ENCODE results near the gene WASHC2C. TPM values are rescaled to one million over a fixed set of nuclear protein-coding genes. Genes with fewer than 3 reads are reported as not detected.
"Not testable (repeated sequence)": the region's sequence is repeated elsewhere in the genome, so short reads cannot be mapped to it uniquely, and the experiment has no call there.

The WASHC2C gene, protein sequence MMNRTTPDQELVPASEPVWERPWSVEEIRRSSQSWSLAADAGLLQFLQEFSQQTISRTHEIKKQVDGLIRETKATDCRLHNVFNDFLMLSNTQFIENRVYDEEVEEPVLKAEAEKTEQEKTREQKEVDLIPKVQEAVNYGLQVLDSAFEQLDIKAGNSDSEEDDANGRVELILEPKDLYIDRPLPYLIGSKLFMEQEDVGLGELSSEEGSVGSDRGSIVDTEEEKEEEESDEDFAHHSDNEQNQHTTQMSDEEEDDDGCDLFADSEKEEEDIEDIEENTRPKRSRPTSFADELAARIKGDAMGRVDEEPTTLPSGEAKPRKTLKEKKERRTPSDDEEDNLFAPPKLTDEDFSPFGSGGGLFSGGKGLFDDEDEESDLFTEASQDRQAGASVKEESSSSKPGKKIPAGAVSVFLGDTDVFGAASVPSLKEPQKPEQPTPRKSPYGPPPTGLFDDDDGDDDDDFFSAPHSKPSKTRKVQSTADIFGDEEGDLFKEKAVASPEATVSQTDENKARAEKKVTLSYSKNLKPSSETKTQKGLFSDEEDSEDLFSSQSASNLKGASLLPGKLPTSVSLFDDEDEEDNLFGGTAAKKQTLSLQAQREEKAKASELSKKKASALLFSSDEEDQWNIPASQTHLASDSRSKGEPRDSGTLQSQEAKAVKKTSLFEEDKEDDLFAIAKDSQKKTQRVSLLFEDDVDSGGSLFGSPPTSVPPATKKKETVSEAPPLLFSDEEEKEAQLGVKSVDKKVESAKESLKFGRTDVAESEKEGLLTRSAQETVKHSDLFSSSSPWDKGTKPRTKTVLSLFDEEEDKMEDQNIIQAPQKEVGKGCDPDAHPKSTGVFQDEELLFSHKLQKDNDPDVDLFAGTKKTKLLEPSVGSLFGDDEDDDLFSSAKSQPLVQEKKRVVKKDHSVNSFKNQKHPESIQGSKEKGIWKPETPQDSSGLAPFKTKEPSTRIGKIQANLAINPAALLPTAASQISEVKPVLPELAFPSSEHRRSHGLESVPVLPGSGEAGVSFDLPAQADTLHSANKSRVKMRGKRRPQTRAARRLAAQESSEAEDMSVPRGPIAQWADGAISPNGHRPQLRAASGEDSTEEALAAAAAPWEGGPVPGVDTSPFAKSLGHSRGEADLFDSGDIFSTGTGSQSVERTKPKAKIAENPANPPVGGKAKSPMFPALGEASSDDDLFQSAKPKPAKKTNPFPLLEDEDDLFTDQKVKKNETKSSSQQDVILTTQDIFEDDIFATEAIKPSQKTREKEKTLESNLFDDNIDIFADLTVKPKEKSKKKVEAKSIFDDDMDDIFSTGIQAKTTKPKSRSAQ (N-terminal part only)
- total RNA-seq: 10 to 100 TPM; 18.7 to 22.2 (median 19.1) TPM

DNA sequence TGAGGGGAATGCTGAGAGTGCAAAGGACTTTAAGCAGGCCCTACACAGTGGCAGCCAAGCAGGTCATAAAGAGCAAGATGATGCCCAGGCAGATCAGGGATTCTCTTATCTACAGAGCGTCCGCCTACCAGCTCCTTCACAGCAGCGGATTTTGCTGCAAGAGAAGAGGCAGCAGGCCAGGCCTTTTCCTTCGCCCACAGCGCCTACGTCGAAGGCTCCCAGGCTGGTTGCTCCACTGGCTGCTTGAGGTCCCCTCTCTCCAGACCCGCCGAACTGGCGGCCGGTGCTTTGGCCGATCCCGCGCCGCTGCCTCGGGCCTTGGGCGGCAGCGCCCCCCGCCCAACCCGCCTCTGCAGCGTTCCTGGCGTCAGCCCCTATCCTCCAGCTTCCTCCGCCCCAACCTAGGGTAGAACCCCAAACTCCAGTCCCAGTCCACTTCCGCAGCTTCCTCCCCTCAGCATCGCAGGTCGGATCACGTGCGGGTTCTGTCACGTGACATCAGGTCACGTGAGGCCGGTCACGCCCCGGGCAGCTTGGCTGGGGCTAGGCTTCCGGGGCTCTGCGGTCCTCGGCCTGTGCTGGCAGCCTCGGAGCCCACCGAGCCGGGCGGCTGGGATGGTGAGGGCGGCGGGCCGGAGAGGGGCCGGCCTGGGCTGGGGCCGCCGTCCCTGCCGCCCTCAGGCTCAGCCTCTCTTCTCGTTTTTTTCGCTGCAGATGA is at the start of gene WASHC2C:
Gene WASHC2C, plus strand, starts transcription at position 564 of the 718 bp plus-strand sequence. Its CDS starts 52 bp downstream, at position 616.
- intact Hi-C loops (cut with DNase I; ENCODE audit: low total_unique reads): loop anchor here (10.0 kb wide), 1 partner anchor 262 kb away; no protein-coding TSS in a partner anchor
- peak; percentile 97 to 99 for ATAC-seq
- H3K4me1 ChIP-seq; H3K27me3 ChIP-seq; H3K36me3 ChIP-seq; H3K9me3 ChIP-seq; in situ Hi-C loops (cut with MboI; ENCODE audit: low sequenced_read_pairs in 4 of 4): not testable (repeated sequence)
- H3K27ac ChIP-seq: peak within 1 kb of the TSS; percentile 75 to 89 (median 82)
- TF ChIP-seq POLR2A (IDR thresholded peaks at IDR 0.05): peak in 1 of 2 donors; percentile 8
- peak within 1 kb of the TSS; percentile 84 to 100 (median 88) for H3K4me3 ChIP-seq
- DNase-seq: peak; percentile 83 to 96

DNA sequence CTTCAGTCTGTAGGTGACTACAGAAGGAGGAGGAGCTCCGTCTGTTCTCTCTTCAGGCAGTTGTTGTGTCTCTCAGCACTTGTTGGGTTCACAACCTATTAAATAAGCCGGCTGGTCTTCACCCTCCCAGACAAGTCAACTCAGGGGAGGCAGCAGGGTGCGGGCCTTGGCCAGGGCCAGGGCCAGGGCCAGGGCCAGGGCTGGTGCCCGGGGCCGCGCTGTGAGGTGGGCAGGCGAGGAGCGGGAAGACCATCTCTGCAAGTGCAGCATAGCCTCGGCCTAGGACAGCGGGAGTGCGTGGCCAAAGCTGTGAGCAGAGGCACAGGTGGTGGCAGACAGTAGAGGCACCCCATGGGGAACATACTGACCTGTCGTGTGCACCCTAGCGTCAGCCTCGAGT is 48.6 kb upstream of the WASHC2C start:
- H3K4me1 ChIP-seq; H3K36me3 ChIP-seq; H3K27me3 ChIP-seq; in situ Hi-C loops (cut with MboI; ENCODE audit: low sequenced_read_pairs in 4 of 4); H3K4me3 ChIP-seq; H3K9me3 ChIP-seq; ATAC-seq; DNase-seq; H3K27ac ChIP-seq: not testable (repeated sequence)
- intact Hi-C loops (cut with DNase I; ENCODE audit: low total_unique reads): loop anchor here (10.0 kb wide), 1 partner anchor 674 kb away; the partner anchor contains the start of gene ZNF22

- H3K27ac ChIP-seq; H3K9me3 ChIP-seq; intact Hi-C loops (cut with DNase I; ENCODE audit: low total_unique reads); H3K4me3 ChIP-seq; H3K36me3 ChIP-seq; ATAC-seq; DNase-seq; H3K4me1 ChIP-seq; H3K27me3 ChIP-seq; in situ Hi-C loops (cut with MboI; ENCODE audit: low sequenced_read_pairs in 4 of 4): not testable (repeated sequence)
These were observed 16.8 kb upstream of the WASHC2C start for GRCh38 chr10:45710200-45710796.

- ATAC-seq; in situ Hi-C loops (cut with MboI; ENCODE audit: low sequenced_read_pairs in 4 of 4); H3K4me1 ChIP-seq; H3K36me3 ChIP-seq; intact Hi-C loops (cut with DNase I; ENCODE audit: low total_unique reads); DNase-seq; H3K9me3 ChIP-seq; H3K27ac ChIP-seq; H3K27me3 ChIP-seq; H3K4me3 ChIP-seq: not testable (repeated sequence)
These were observed 15.8 kb upstream of the WASHC2C start for GRCh38 chr10:45711223-45711622.

- H3K27ac ChIP-seq; in situ Hi-C loops (cut with MboI; ENCODE audit: low sequenced_read_pairs in 4 of 4); H3K36me3 ChIP-seq; intact Hi-C loops (cut with DNase I; ENCODE audit: low total_unique reads); H3K4me1 ChIP-seq; H3K9me3 ChIP-seq; H3K27me3 ChIP-seq; ATAC-seq; DNase-seq; H3K4me3 ChIP-seq: not testable (repeated sequence)
These were observed 10.0 kb upstream of the WASHC2C start for GRCh38 chr10:45717053-45717452.

DNA sequence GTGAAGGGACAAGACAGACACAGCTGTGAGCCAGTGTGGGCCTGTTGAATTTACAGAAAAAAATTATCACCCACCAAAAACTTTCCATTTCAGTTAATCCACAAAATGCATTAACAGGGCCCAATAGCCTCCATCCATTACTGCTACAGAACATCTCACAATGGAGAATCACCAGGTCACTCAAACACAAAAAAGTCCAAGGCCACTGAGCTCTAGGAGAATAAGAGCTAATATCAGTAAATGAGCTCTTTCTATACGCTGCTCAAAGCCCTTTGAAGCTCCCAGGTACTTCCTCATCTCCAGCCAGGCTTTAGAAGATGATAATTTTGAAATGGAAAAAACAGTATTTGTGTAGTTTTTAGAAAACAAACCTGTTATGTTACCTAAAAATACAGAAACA is 9.4 kb upstream of the WASHC2C start:
- H3K27me3 ChIP-seq; H3K9me3 ChIP-seq; H3K4me1 ChIP-seq; H3K36me3 ChIP-seq; DNase-seq; H3K27ac ChIP-seq; ATAC-seq; H3K4me3 ChIP-seq; intact Hi-C loops (cut with DNase I; ENCODE audit: low total_unique reads); in situ Hi-C loops (cut with MboI; ENCODE audit: low sequenced_read_pairs in 4 of 4): not testable (repeated sequence)

DNA sequence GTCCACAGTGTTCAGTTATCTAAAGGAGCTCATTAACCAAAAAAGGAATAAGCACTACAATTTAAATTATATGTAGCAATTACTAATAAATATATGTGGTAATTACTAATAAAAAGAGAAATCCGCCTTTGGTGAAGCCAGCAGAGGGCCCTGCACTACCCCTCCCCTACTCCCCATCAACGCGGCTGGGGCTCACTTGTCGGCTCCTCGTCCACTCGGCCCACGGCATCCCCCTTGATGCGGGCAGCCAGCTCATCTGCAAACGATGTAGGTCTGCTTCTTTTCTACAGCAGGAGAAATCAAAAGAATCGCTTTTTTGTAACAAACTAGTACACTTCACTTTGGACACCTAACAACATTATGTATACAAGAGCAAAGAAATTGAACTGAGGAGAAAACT is 5.6 kb upstream of the WASHC2C start:
- DNase-seq; H3K27ac ChIP-seq; H3K4me3 ChIP-seq; H3K4me1 ChIP-seq; H3K9me3 ChIP-seq; H3K27me3 ChIP-seq; in situ Hi-C loops (cut with MboI; ENCODE audit: low sequenced_read_pairs in 4 of 4); H3K36me3 ChIP-seq; ATAC-seq: not testable (repeated sequence)
- intact Hi-C loops (cut with DNase I; ENCODE audit: low total_unique reads): loop anchor here (10.0 kb wide), 1 partner anchor 257 kb away; no protein-coding TSS in a partner anchor

- H3K4me3 ChIP-seq; H3K4me1 ChIP-seq; DNase-seq; H3K27me3 ChIP-seq; ATAC-seq; H3K36me3 ChIP-seq; H3K9me3 ChIP-seq; H3K27ac ChIP-seq; in situ Hi-C loops (cut with MboI; ENCODE audit: low sequenced_read_pairs in 4 of 4): not testable (repeated sequence)
- intact Hi-C loops (cut with DNase I; ENCODE audit: low total_unique reads): loop anchor here (10.0 kb wide), 1 partner anchor 259 kb away; no protein-coding TSS in a partner anchor
These were observed 3.2 kb upstream of the WASHC2C start for GRCh38 chr10:45723851-45724250.

DNA sequence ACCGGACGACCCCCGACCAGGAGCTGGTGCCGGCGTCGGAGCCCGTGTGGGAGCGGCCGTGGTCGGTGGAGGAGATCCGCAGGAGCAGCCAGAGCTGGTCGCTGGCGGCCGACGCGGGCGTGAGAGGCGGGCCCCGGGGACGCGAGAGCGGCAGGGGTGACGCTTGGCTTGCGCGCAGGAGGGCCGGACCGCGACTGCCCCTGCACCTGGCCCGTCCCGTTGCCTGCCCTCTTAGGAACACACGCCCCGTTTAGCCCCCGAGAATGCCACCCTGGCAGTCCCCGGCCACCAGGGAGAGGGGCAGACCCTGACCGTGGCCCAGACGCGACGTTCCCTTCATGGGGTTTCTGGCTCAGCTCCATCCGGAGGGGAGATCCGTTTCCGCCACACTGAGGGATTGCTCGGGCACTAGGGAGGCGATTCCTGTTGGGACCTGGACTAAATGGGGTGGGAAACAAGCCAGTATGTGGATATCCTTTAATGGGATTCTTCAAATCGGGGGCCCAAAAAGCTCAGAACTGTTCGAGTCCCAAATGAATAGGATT is 427 bp downstream of the WASHC2C start:
- H3K9me3 ChIP-seq; H3K4me1 ChIP-seq; in situ Hi-C loops (cut with MboI; ENCODE audit: low sequenced_read_pairs in 4 of 4); H3K27me3 ChIP-seq; H3K36me3 ChIP-seq; DNase-seq: not testable (repeated sequence)
- Histone ChIP-seq H3K27ac (peak overlapping the region; percentile 75 to 89 (median 82)), H3K4me3 (peak overlapping the region; percentile 84 to 100 (median 88))
- intact Hi-C loops (cut with DNase I; ENCODE audit: low total_unique reads): loop anchor here (10.0 kb wide), 1 partner anchor 263 kb away; no protein-coding TSS in a partner anchor
- peak; percentile 60 to 65 for ATAC-seq

DNA sequence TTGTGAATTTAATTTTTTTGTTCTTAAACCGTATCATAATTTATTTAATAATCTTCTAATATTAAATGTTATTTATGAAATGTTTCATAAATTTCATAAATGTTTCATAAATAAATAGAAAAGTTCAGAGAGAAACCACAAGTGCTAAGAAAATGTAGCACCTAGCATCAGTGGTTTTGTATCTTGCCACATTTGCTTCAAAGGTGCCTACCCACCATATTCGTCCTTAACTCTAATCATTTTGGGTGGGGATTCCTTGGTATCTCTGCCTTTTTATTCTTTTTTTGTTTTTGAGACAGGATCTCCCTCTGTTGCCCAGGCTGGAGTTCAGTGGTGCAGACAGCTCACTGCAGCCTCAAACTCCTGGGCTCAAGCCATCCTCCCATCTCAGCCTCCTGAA is 7.4 kb downstream of the WASHC2C start:
- DNase-seq, H3K9me3 ChIP-seq: not testable (repeated sequence)

More for the DNA sequence above, 7.4 kb downstream of the WASHC2C start:
- H3K27ac ChIP-seq; H3K4me3 ChIP-seq; ATAC-seq; H3K27me3 ChIP-seq; intact Hi-C loops (cut with DNase I; ENCODE audit: low total_unique reads); in situ Hi-C loops (cut with MboI; ENCODE audit: low sequenced_read_pairs in 4 of 4); H3K36me3 ChIP-seq; H3K4me1 ChIP-seq: not testable (repeated sequence)
